Liver (tissue), 9 donors: ENCODE measurements around the gene SIGLEC6. TPM values are rescaled to one million over a fixed set of nuclear protein-coding genes. Genes with fewer than 3 reads are reported as not detected.
"Not testable (repeated sequence)": the region's sequence is repeated elsewhere in the genome, so short reads cannot be mapped to it uniquely, and the experiment has no call there.

Source experiments
- DNase-seq: peaks from one replicate; pipeline ENCODE4 v3.0.0-alpha.2; 2017; ENCODE audit warnings: low spot score
- H3K27ac ChIP-seq, 2 donors: one replicate each; pipeline ENCODE4 v1.7.0; 2013; ENCODE audit warnings: inconsistent platforms in 2 of 2, low read length in 2 of 2, control low read depth in 1 of 2, low read depth in 1 of 2, mild to moderate bottlenecking in 1 of 2
- H3K27me3 ChIP-seq, 4 donors: one replicate each; pipeline versions ENCODE4 v1.6.1 to v1.7.0; 2013; ENCODE audit warnings: low read length in 3 of 4, inconsistent platforms in 1 of 4, mild to moderate bottlenecking in 1 of 4, moderate library complexity in 1 of 4; ENCODE audit not compliant: control insufficient read depth in 4 of 4, insufficient read depth in 4 of 4
- H3K36me3 ChIP-seq, 4 donors: one replicate each; pipeline versions ENCODE4 v1.6.1 to v1.7.0; 2013; ENCODE audit warnings: low read length in 3 of 4, mild to moderate bottlenecking in 3 of 4, low read depth in 1 of 4, moderate library complexity in 1 of 4; ENCODE audit not compliant: control insufficient read depth in 4 of 4, insufficient read depth in 3 of 4
- H3K4me1 ChIP-seq, 4 donors: one replicate each; pipeline versions ENCODE4 v1.6.1 to v1.7.0; 2013; ENCODE audit warnings: low read length in 3 of 4, mild to moderate bottlenecking in 3 of 4, moderate library complexity in 1 of 4; ENCODE audit not compliant: control insufficient read depth in 4 of 4, insufficient read depth in 4 of 4
- H3K4me3 ChIP-seq, 3 donors: one replicate each; pipeline versions ENCODE4 v1.6.1 to v1.7.0; 2013; ENCODE audit warnings: low read length in 3 of 3, control low read depth in 1 of 3, low read depth in 1 of 3, mild to moderate bottlenecking in 1 of 3
- H3K9ac ChIP-seq, 2 donors: one replicate each; pipeline ENCODE4 v1.7.0; 2013; ENCODE audit warnings: low read length in 2 of 2, mild to moderate bottlenecking in 2 of 2, moderate library complexity in 2 of 2, control low read depth in 1 of 2, low read depth in 1 of 2
- H3K9me3 ChIP-seq, 4 donors: one replicate each; pipeline versions ENCODE4 v1.6.1 to v1.7.0; 2013; ENCODE audit warnings: low read length in 3 of 4; ENCODE audit not compliant: control insufficient read depth in 4 of 4
- CTCF ChIP-seq: fragments of 150-350 bp; IDR thresholded peaks from 2 replicates; pipeline ENCODE4 v1.5.1; 2017; ENCODE audit warnings: improper control_type of control experiment, low read depth, low read length; ENCODE audit not compliant: missing input control
- EGR1 ChIP-seq, 2 donors: IDR thresholded peaks; 2 replicates each; pipeline ENCODE4 v1.6.1; 2016 to 2018; ENCODE audit warnings: antibody characterized with exemption in 2 of 2, low read depth in 2 of 2
- FOXA1 ChIP-seq: IDR thresholded peaks from 2 replicates; pipeline ENCODE4 v1.6.1; 2016; ENCODE audit warnings: antibody characterized with exemption
- FOXA2 ChIP-seq: IDR thresholded peaks from 2 replicates; pipeline ENCODE4 v1.6.1; 2016; ENCODE audit warnings: antibody characterized with exemption
- GABPA ChIP-seq, 2 donors: IDR thresholded peaks in 1 of 2; conservative IDR thresholded peaks in 1 of 2; 2 replicates each; pipeline ENCODE4 v1.6.1; 2016; ENCODE audit warnings: antibody characterized with exemption in 2 of 2, mild to moderate bottlenecking in 1 of 2, moderate library complexity in 1 of 2
- HNF4A ChIP-seq, 2 donors: conservative IDR thresholded peaks; 2 replicates each; pipeline ENCODE4 v1.6.1; 2016; ENCODE audit warnings: antibody characterized with exemption in 2 of 2, mild to moderate bottlenecking in 2 of 2
- HNF4G ChIP-seq: IDR thresholded peaks from 2 replicates; pipeline ENCODE4 v1.6.1; 2016; ENCODE audit warnings: antibody characterized with exemption
- JUND ChIP-seq, 2 donors: IDR thresholded peaks; 2 replicates each; pipeline ENCODE4 v1.6.1; 2016; ENCODE audit warnings: antibody characterized with exemption in 2 of 2
- REST ChIP-seq: IDR thresholded peaks from 2 replicates; pipeline ENCODE4 v1.6.1; 2016; ENCODE audit warnings: antibody characterized with exemption, mild to moderate bottlenecking
- RXRA ChIP-seq, 2 donors: IDR thresholded peaks; 2 replicates each; pipeline ENCODE4 v1.6.1; 2017 to 2018; ENCODE audit warnings: antibody characterized with exemption in 2 of 2, mild to moderate bottlenecking in 1 of 2
- SP1 ChIP-seq: IDR thresholded peaks from 2 replicates; pipeline ENCODE4 v1.6.1; 2018; ENCODE audit warnings: antibody characterized with exemption, mild to moderate bottlenecking
- YY1 ChIP-seq: IDR thresholded peaks from 2 replicates; pipeline ENCODE4 v1.6.1; 2016; ENCODE audit warnings: antibody characterized with exemption, mild to moderate bottlenecking
- WGBS: extraction: QIAGEN DNeasy Blood & Tissue Kit; methylation state at CpG from one replicate; pipeline ENCODE4 v1.1.7; 2013; 5-methylcytosine and 5-hydroxymethylcytosine counted together
- polyA plus RNA-seq, 2 donors: library from polyadenylated mRNA; stranded (reverse) in 1 of 2; unstranded in 1 of 2; fragments of 200-250 nt in 1 of 2; fragments of >200 nt in 1 of 2; fragmentation: Nextera tagmentation in 1 of 2; extraction: Ambion mirVana in 1 of 2; gene quantifications; one replicate each; pipeline versions ENCODE4 v1.2.1 to v1.2.3, GENCODE V29; 2013 to 2015
- total RNA-seq, 2 donors: library from RNA; depleted of rRNA; stranded (reverse); fragments of >200 nt; gene quantifications; one replicate each; pipeline ENCODE4 v1.2.3, GENCODE V29; 2014
- TF ChIP-seq, protein P1 (sequence below): IDR thresholded peaks from 2 replicates; pipeline ENCODE4 v1.6.1; 2016; ENCODE audit warnings: antibody characterized with exemption
- donor health status: healthy.
- donor health status: healthy.
- donor health status: healthy.
- donor health status: healthy.
- donor health status: healthy.

The SIGLEC6 gene
- total and polyA plus RNA-seq, 4 donors, result 0.08 to 0.47 (median 0.08) TPM; not detected in 1

GRCh38 chr19:51501594-51502263, 29.7 kb downstream of the SIGLEC6 start, which contains the start of gene SIGLEC12:
Gene SIGLEC12, minus strand, starts transcription at chr19:51501800. Its CDS starts 67 bp downstream, at chr19:51501733.
- Histone ChIP-seq H3K27me3 (peaks cover 0 to 3% (median 0%) of the 10 kb centered on the region in 4 donors), H3K4me3 (no peak within 1 kb of the TSS), H3K9ac (no peak within 1 kb of the TSS), H3K36me3 (no peaks in the 10 kb centered on the region), H3K9me3 (peaks cover 0 to 3% (median 0%) of the 10 kb centered on the region in 4 donors), H3K4me1 (no peaks in the 10 kb centered on the region), H3K27ac (no peak within 1 kb of the TSS)
- 61% methylated on average over 12 of the region's 12 CpGs for WGBS
- no peak for TF ChIP-seq FOXA1
- TF ChIP-seq SP1, result no peak
- TF ChIP-seq, protein P1, sequence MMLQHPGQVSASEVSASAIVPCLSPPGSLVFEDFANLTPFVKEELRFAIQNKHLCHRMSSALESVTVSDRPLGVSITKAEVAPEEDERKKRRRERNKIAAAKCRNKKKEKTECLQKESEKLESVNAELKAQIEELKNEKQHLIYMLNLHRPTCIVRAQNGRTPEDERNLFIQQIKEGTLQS, result no peak
- TF ChIP-seq REST, result no peak
- TF ChIP-seq EGR1 (IDR thresholded peaks at IDR 0.05; ENCODE audit: low read depth in 2 of 2), result no peak
- no peak for TF ChIP-seq HNF4G
- no peak for TF ChIP-seq RXRA (IDR thresholded peaks at IDR 0.05)
- no peak for TF ChIP-seq CTCF
- TF ChIP-seq YY1, result no peak
- no peak for DNase-seq

DNA sequence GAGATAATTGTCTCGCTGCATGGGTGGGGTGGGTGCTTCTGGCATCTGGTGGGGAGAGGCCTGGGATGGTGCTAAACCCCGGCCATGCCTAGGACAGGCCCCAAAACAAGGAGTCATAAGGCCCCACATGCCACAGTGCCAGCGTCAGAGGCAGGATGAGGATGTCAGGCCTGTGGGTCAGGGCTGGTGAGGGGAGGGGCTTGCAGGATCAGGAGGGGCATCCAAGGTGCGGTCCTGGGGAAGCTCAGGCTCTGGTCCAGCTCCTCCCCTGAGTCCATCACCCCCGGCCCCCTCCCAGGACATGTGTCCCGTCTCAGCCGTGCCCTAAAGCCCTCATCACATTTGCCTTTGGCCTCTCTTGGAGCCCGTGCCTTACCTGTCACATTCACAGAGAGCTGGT, 30.5 kb downstream of the SIGLEC6 start:
- H3K9ac ChIP-seq, H3K36me3 ChIP-seq, H3K27me3 ChIP-seq, H3K4me3 ChIP-seq, H3K9me3 ChIP-seq, H3K4me1 ChIP-seq, DNase-seq, H3K27ac ChIP-seq: not testable (repeated sequence)
- WGBS, result 53% methylated on average over 8 of the region's 8 CpGs

- no peaks in the 10 kb centered on the region for H3K9me3 ChIP-seq
- H3K9ac ChIP-seq, result no peak overlapping the region
- H3K4me1 ChIP-seq, result no peaks in the 10 kb centered on the region
- no peak for TF ChIP-seq EGR1 (IDR thresholded peaks at IDR 0.05; ENCODE audit: low read depth in 2 of 2)
- TF ChIP-seq GABPA (IDR thresholded peaks at IDR 0.05 in 1 of 2, conservative IDR thresholded peaks at IDR 0.05 in 1 of 2), result no peak
- no peak for TF ChIP-seq FOXA2
- TF ChIP-seq YY1, result no peak
- no peak for TF ChIP-seq JUND (IDR thresholded peaks at IDR 0.05)
- TF ChIP-seq HNF4A (conservative IDR thresholded peaks at IDR 0.05), result no peak
- WGBS, result 42% methylated on average over 3 of the region's 3 CpGs
- no peaks in the 10 kb centered on the region for H3K36me3 ChIP-seq
- no peak overlapping the region for H3K4me3 ChIP-seq
- DNase-seq, result no peak
- H3K27me3 ChIP-seq, result peaks cover 0 to 5% (median under 1%) of the 10 kb centered on the region in 4 donors
- no peak overlapping the region for H3K27ac ChIP-seq
These were observed 33.8 kb downstream of the SIGLEC6 start for GRCh38 chr19:51497666-51498065.
